Left ventricle myocardium inferior (tissue), 1 donor: ENCODE data around the gene EDIL3. TPM values are rescaled to one million over a fixed set of nuclear protein-coding genes. Genes with fewer than 3 reads are reported as not detected.

Source experiments
- DNase-seq: peaks from one replicate; pipeline ENCODE4 v3.0.0-alpha.2; 2020
- H3K27ac ChIP-seq: fragments of 200-600 bp; replicated peaks from 2 replicates; pipeline ENCODE4 v1.8.0; 2021
- H3K27me3 ChIP-seq: fragments of 200-600 bp; 2 replicates; pipeline ENCODE4 v1.8.0; 2021; ENCODE audit warnings: low read depth
- H3K36me3 ChIP-seq: fragments of 200-600 bp; 2 replicates; pipeline ENCODE4 v1.8.0; 2021
- H3K4me1 ChIP-seq: fragments of 200-600 bp; 2 replicates; pipeline ENCODE4 v1.8.0; 2021
- H3K4me3 ChIP-seq: fragments of 200-600 bp; 2 replicates; pipeline ENCODE4 v1.8.0; 2021; ENCODE audit warnings: mild to moderate bottlenecking, moderate library complexity
- H3K9me3 ChIP-seq: fragments of 200-600 bp; replicated peaks from 2 replicates; pipeline ENCODE4 v1.8.0; 2021
- intact Hi-C: fragments of 100-400 bp; cut with micrococcal nuclease; formaldehyde crosslinking; loops from one replicate; pipeline ENCODE4 v1.11.0; 2022
- total RNA-seq: library from RNA; stranded (reverse); fragmentation: NEBNext Ultra II Directional; extraction: Animal tissue kit (Norgen Biotek cat#: 25700); gene quantifications from one replicate; pipeline ENCODE4 v1.2.1, GENCODE V29; 2021
- TF ChIP-seq, protein P1 (sequence below): fragments of 200-600 bp; IDR thresholded peaks from 2 replicates; pipeline ENCODE4 v1.8.0; 2021; ENCODE audit warnings: antibody characterized with exemption, mild to moderate bottlenecking, borderline replicate concordance
- donor health status: DM: no; HTN: yes; CAD: no; lungs with severe emphysema.

EDIL3 gene
- total RNA-seq, 1 donor from 2014 or later = 3.5 TPM

DNA sequence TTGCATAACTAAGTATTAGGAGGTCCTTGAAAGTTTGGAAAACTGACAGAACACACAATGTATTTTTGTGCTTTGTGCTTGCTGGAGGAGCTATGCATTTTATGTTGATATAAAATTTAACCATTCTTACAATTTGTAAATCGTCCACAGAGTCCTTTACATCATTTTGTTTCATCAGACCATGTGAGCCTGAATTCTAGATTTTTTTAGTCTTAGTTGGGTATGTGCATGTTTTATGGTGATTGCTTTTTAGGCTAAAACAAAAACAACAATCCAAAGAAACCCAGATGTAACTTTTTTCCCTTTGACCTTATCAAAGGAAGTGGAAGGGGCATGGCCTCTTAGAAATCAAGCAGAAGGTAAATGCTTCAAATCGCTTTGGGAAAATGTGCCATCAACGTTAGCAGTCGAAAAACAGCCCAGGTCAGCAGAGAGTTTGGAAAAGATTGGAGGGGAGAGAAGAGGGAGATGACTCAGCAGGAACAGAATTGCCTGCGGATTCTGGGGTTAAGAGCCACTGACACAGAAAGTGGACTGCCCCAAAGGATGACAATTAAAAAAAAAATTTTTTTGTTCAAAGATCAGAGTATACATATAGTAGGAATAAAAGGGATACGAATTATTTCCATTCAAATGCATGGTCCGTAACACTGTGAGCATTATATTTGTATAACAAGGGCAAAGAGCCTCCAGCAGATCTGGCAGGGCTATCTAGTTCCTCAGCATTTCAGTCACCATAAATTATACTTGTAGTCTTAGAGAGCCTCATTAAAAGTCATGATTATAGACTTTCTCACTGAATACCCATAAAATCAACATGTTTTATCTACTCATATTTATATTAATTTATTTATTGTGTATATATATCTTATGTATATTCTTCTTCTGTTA lies 410.5 kb downstream of the EDIL3 start:
- H3K36me3 ChIP-seq = no peaks in the 10 kb centered on the region
- TF ChIP-seq, protein P1, sequence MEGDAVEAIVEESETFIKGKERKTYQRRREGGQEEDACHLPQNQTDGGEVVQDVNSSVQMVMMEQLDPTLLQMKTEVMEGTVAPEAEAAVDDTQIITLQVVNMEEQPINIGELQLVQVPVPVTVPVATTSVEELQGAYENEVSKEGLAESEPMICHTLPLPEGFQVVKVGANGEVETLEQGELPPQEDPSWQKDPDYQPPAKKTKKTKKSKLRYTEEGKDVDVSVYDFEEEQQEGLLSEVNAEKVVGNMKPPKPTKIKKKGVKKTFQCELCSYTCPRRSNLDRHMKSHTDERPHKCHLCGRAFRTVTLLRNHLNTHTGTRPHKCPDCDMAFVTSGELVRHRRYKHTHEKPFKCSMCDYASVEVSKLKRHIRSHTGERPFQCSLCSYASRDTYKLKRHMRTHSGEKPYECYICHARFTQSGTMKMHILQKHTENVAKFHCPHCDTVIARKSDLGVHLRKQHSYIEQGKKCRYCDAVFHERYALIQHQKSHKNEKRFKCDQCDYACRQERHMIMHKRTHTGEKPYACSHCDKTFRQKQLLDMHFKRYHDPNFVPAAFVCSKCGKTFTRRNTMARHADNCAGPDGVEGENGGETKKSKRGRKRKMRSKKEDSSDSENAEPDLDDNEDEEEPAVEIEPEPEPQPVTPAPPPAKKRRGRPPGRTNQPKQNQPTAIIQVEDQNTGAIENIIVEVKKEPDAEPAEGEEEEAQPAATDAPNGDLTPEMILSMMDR = no peak
- H3K4me3 ChIP-seq = no peak overlapping the region
- no peak for DNase-seq
- H3K27me3 ChIP-seq = no peaks in the 10 kb centered on the region
- no peaks in the 10 kb centered on the region for H3K9me3 ChIP-seq
- intact Hi-C loops = no loop called here
- no peaks in the 10 kb centered on the region for H3K4me1 ChIP-seq
- H3K27ac ChIP-seq = no peak overlapping the region

DNA sequence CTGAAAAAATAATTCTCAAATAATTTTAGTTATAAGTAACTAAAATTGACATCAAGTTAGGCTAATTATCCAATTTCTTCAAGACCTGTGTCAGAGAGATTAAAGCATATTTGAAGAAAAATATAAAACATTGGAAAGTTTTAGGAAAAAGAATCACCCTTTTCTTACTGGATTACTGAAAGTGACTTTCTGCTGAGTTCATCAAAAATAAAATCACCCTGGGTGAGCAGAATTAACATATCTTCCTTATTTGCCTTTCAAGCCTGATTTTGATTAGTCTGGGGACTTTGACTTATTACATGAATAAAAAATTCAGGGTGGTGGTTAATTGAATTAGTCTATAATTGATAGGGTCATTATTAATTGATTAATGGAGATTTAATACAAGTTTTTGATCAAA lies 411.8 kb downstream of the EDIL3 start:
- H3K4me3 ChIP-seq = no peak overlapping the region
- no peaks in the 10 kb centered on the region for H3K9me3 ChIP-seq
- no peak overlapping the region for H3K27ac ChIP-seq
- TF ChIP-seq, protein P1 = no peak
- no peaks in the 10 kb centered on the region for H3K27me3 ChIP-seq
- DNase-seq = no peak
- H3K4me1 ChIP-seq = no peaks in the 10 kb centered on the region
- no peaks in the 10 kb centered on the region for H3K36me3 ChIP-seq
- intact Hi-C loops = no loop called here

DNA sequence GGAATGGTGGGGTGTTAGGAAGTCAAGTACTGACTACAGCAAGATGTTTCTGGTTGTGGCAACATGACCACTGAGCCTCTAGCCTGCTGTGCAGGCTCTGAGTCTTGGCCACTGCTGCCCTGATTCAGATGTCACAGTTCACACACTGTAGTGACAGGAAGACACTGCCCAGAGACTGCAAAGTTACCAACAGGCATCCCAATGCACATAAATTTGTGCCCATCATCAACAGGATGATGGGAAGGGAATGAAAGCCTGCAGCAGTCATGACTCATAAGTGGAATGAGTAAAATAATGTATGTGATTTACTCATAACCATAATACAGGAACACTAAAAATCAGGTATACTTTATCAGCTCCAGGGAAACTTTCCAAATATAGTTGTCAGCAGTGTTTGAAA lies 412.4 kb downstream of the EDIL3 start:
- TF ChIP-seq, protein P1 = no peak
- H3K36me3 ChIP-seq = no peaks in the 10 kb centered on the region
- H3K4me1 ChIP-seq = no peaks in the 10 kb centered on the region
- no peak for DNase-seq
- no peaks in the 10 kb centered on the region for H3K27me3 ChIP-seq
- H3K9me3 ChIP-seq = no peaks in the 10 kb centered on the region
- H3K27ac ChIP-seq = no peak overlapping the region
- no peak overlapping the region for H3K4me3 ChIP-seq
- intact Hi-C loops = no loop called here

DNA sequence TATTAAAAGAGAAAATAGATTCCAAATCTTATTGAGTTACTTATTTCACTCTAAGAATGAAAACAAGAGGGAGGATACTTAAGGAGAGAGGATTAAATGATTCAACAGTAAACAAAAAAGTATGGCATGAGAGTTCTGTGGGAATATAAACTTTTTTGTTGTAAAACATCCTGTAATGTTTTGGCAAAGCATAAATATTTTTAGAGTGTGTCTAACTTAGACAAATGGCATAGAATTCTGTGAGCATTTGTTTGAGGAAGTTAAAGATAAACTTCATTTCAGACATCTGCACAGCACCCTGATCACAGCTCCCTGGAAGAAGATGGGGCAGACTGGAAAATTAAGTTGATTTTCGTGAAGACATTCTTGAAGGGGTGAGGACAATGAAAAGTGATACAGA lies 417.3 kb downstream of the EDIL3 start:
- Histone ChIP-seq H3K27ac (no peak overlapping the region), H3K9me3 (no peaks in the 10 kb centered on the region), H3K36me3 (no peaks in the 10 kb centered on the region), H3K4me3 (no peak overlapping the region), H3K4me1 (no peaks in the 10 kb centered on the region), H3K27me3 (no peaks in the 10 kb centered on the region)
- DNase-seq = no peak
- intact Hi-C loops = no loop called here
- TF ChIP-seq, protein P1 = no peak

DNA sequence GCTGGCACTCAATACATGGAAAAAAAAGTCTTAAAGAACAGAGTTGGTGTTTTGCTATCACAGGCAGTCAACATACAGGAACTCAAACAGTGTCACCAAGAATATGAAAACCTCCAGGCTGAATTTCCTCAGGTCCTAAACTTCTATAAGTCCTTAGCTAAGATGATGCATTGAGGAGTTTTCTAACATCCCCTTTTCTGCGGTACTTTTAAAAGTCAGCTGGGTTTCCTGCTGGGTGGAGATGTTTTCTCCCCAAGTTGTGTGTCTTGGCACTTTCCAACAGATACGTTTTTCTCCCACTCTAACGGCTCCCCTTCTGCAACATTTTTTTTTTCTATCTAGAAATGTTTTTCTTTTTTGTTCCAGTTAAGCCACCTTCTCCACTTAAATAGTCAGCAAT lies 419.2 kb downstream of the EDIL3 start:
- Histone ChIP-seq H3K27ac (no peak overlapping the region), H3K4me1 (no peaks in the 10 kb centered on the region), H3K4me3 (no peak overlapping the region), H3K9me3 (no peaks in the 10 kb centered on the region), H3K36me3 (no peaks in the 10 kb centered on the region), H3K27me3 (no peaks in the 10 kb centered on the region)
- DNase-seq = no peak
- TF ChIP-seq, protein P1 = no peak
- intact Hi-C loops = no loop called here
